ENCODE results near the gene KLHL29. TPM values are rescaled to one million over a fixed set of nuclear protein-coding genes. Genes with fewer than 3 reads are reported as not detected.

The KLHL29 gene
- total and polyA plus RNA-seq, 10 of the 15 experiments (the other 5 are each of a cell fraction or from before 2014, with no cell fraction given): 1.4 to 19.5 (median 6.1) TPM

- 0 out of 2 replicates have a peak overlapping the region, but pooled peaks have one; percentile 13 for H3K4me3 ChIP-seq
- H3K9ac ChIP-seq (ENCODE audit: control insufficient read depth, insufficient read depth, low read length): no peak overlapping the region
- peak; percentile 81 for ATAC-seq
- in situ Hi-C loops (cut with MboI) (no loop called here), intact Hi-C loops (cut with micrococcal nuclease; ENCODE audit: unreplicated experiment) (loop anchor here (1.0 to 5.0 kb wide), 2 partner anchors 51 to 73 kb away; no protein-coding TSS in a partner anchor)
- FAIRE-seq: peak; percentile 23
- no TSS peak for BruUV-seq (replicated peaks)
- H3K79me2 ChIP-seq (ENCODE audit: control insufficient read depth, insufficient read depth, low read length): no peaks in the 10 kb centered on the region
- CTCF ChIA-PET: interaction anchor here (0.6 to 2.7 kb wide), 5 partner anchors 8 to 254 kb away, joined by 3 to 11 read pairs (median 3); no protein-coding TSS in a partner anchor
- H4K20me1 ChIP-seq (ENCODE audit: control insufficient read depth, insufficient read depth): peaks cover 4% of the 10 kb centered on the region; the same call in 1 of the 2 replicates
- SMC1A ChIA-PET (ENCODE audit: uncharacterized antibody, unreplicated experiment): interaction anchor here (0.7 to 2.7 kb wide), 7 partner anchors 9 to 72 kb away, joined by 3 to 16 read pairs (median 3); no protein-coding TSS in a partner anchor
- POLR2A ChIA-PET: interaction anchor here (0.6 to 2.4 kb wide), 6 partner anchors 17 to 77 kb away, joined by 3 to 8 read pairs (median 4); no protein-coding TSS in a partner anchor
- no peak overlapping the region; the same call in 1 of the 2 replicates for H2AFZ ChIP-seq (ENCODE audit: control insufficient read depth, low read depth, low read length)
- H3K36me3 ChIP-seq (ENCODE audit: control insufficient read depth in 2 of 2, insufficient read depth in 2 of 2, low read length in 1 of 2): no peaks in the 10 kb centered on the region; a peak in 2 of 4 replicates
- peak overlapping the region; percentile 67 for H3K27ac ChIP-seq (ENCODE audit: control insufficient read depth, insufficient read depth)
- no peaks in the 10 kb centered on the region for H3K9me3 ChIP-seq (replicated peaks; ENCODE audit: control insufficient read depth, insufficient read depth, low read length)
- H3K4me2 ChIP-seq (ENCODE audit: control insufficient read depth, insufficient read depth): peak overlapping the region; percentile 71
- RAD21 ChIA-PET (ENCODE audit: unreplicated experiment): interaction anchor here (1.3 to 3.0 kb wide), 2 partner anchors 49 to 52 kb away, joined by 9 to 16 read pairs; no protein-coding TSS in a partner anchor
- DNase-seq (ENCODE audit: low read depth, low spot score): peak; percentile 33
- peaks cover 41% of the 10 kb centered on the region for H3K4me1 ChIP-seq (ENCODE audit: control insufficient read depth, insufficient read depth, low read length)
- under 1% methylated on average over 9 of the region's 9 CpGs for WGBS (ENCODE audit: insufficient coverage, insufficient replicate concordance, low lambda C conversion rate, missing lambda C conversion rate)
- no peaks in the 10 kb centered on the region for H3K27me3 ChIP-seq (replicated peaks in 1 of 2; ENCODE audit: control insufficient read depth in 2 of 2, insufficient read depth in 2 of 2, low read length in 1 of 2)
- TF ChIP-seq GABPA (IDR thresholded peaks at IDR 0.05; ENCODE audit: low read depth) (0 out of 2 replicates have a peak, but pooled peaks have one; percentile 22), ASH2L (IDR thresholded peaks at IDR 0.05; ENCODE audit: borderline replicate concordance, low read depth) (no peak), SIX5 (IDR thresholded peaks at IDR 0.05; ENCODE audit: low read depth, low read length, severe bottlenecking) (no peak), IRF4 (IDR thresholded peaks at IDR 0.05; ENCODE audit: low read depth, low read length) (no peak), SPI1 (IDR thresholded peaks at IDR 0.05; ENCODE audit: borderline replicate concordance, insufficient read depth, low read depth, low read length) (peak; percentile 33; the same call in 1 of the 2 replicates), CBX3 (IDR thresholded peaks at IDR 0.05; ENCODE audit: borderline replicate concordance, low read depth) (no peak), ZSCAN29 (IDR thresholded peaks at IDR 0.05) (no peak), SKIL (IDR thresholded peaks at IDR 0.05; ENCODE audit: low read depth, poor library complexity, severe bottlenecking) (peak; percentile 58), IKZF1 (conservative IDR thresholded peaks at IDR 0.05) (peak; percentile 51), DPF2 (IDR thresholded peaks at IDR 0.05) (no peak), ETV6 (conservative IDR thresholded peaks at IDR 0.05 in 1 of 2, IDR thresholded peaks at IDR 0.05 in 1 of 2; ENCODE audit: borderline replicate concordance in 1 of 2, low read depth in 1 of 2) (peak in 1 of 2 experiments; percentile 86; a peak in 2 of 4 replicates), NFXL1 (IDR thresholded peaks at IDR 0.05; ENCODE audit: borderline replicate concordance) (no peak), PRDM15 (CRISPR knock-in tag; IDR thresholded peaks at IDR 0.05) (no peak), ZNF274 (IDR thresholded peaks at IDR 0.05; ENCODE audit: insufficient read depth, insufficient read length) (no peak)
Measured at GRCh38 chr2:23452853-23453420, 68.0 kb downstream of the KLHL29 start.
